Bronchial epithelial cell (primary cell): ENCODE data around the gene FYTTD1. TPM values are rescaled to one million over a fixed set of nuclear protein-coding genes. Genes with fewer than 3 reads are reported as not detected.

Source experiments
- DNase-seq: peaks from one replicate; pipeline ENCODE4 v3.0.0-alpha.2; 2010; ENCODE audit warnings: low read depth
- FAIRE-seq: peaks from 2 replicates; lab custom pipeline; 2011; peaks lifted over from hg19 to GRCh38; lab: Jason Lieb, UNC
- H3K27me3 ChIP-seq: 2 replicates; pipeline ENCODE4 v1.5.1; 2011; ENCODE audit warnings: low read length; ENCODE audit not compliant: control insufficient read depth, insufficient read depth
- H3K36me3 ChIP-seq: 2 replicates; pipeline ENCODE4 v1.5.1; 2011; ENCODE audit warnings: low read length; ENCODE audit not compliant: control insufficient read depth, insufficient read depth
- H3K4me3 ChIP-seq: 2 replicates; pipeline ENCODE4 v1.5.1; 2011; ENCODE audit warnings: mild to moderate bottlenecking, low read depth, low read length, control low read depth
- CTCF ChIP-seq: IDR thresholded peaks from 2 replicates; pipeline ENCODE4 v1.5.1; 2011; ENCODE audit warnings: mild to moderate bottlenecking, moderate library complexity, low read length, control low read depth, inconsistent platforms; ENCODE audit not compliant: insufficient read depth, severe bottlenecking
- total RNA-seq: library from RNA; depleted of rRNA; stranded (reverse); fragments of >200 nt; gene quantifications from 2 replicates; pipeline ENCODE4 v1.2.1, GENCODE V29; 2014

FYTTD1 gene
- total RNA-seq, 1 donor from 2014 or later: 37.9 TPM

GRCh38 chr3:197796087-197796486, 46.4 kb downstream of the FYTTD1 start:
- TF ChIP-seq CTCF: no peak
- Histone ChIP-seq H3K27me3 (no peaks in the 10 kb centered on the region), H3K4me3 (no peak overlapping the region), H3K36me3 (no peaks in the 10 kb centered on the region)
- FAIRE-seq (no peak), DNase-seq (no peak)

- no peaks in the 10 kb centered on the region for H3K27me3 ChIP-seq
- TF ChIP-seq CTCF: no peak
- no peak overlapping the region for H3K4me3 ChIP-seq
- DNase-seq (no peak), FAIRE-seq (no peak)
- H3K36me3 ChIP-seq: no peaks in the 10 kb centered on the region
Measured at GRCh38 chr3:197798863-197799262, 49.2 kb downstream of the FYTTD1 start.

GRCh38 chr3:197800379-197800778, 50.7 kb downstream of the FYTTD1 start:
- H3K36me3 ChIP-seq: no peaks in the 10 kb centered on the region
- DNase-seq: no peak
- H3K4me3 ChIP-seq: no peak overlapping the region
- no peaks in the 10 kb centered on the region for H3K27me3 ChIP-seq
- no peak for FAIRE-seq
- no peak for TF ChIP-seq CTCF

- FAIRE-seq (no peak), DNase-seq (peak; percentile 39)
- Histone ChIP-seq H3K36me3 (no peaks in the 10 kb centered on the region), H3K27me3 (no peaks in the 10 kb centered on the region), H3K4me3 (no peak overlapping the region)
- peak; percentile 44 for TF ChIP-seq CTCF
Measured at GRCh38 chr3:197801891-197802778, 52.5 kb downstream of the FYTTD1 start.

- no peak for FAIRE-seq
- no peak for TF ChIP-seq CTCF
- no peak overlapping the region for H3K4me3 ChIP-seq
Measured at GRCh38 chr3:197802779-197803459, 53.2 kb downstream of the FYTTD1 start.

More at GRCh38 chr3:197802779-197803459, 53.2 kb downstream of the FYTTD1 start:
- Histone ChIP-seq H3K36me3 (no peaks in the 10 kb centered on the region), H3K27me3 (no peaks in the 10 kb centered on the region)
- no peak for DNase-seq
